GM23248 (cell line): ENCODE measurements around the gene RHO. TPM values are rescaled to one million over a fixed set of nuclear protein-coding genes. Genes with fewer than 3 reads are reported as not detected.

Source experiments
- DNase-seq: peaks from one replicate; pipeline ENCODE4 v3.0.0-alpha.2; 2015
- H2AFZ ChIP-seq: fragments of 200-600 bp; sonication (generic); 2 replicates; pipeline ENCODE4 v1.6.1; 2016; ENCODE audit warnings: antibody characterized with exemption
- H3F3A ChIP-seq: fragments of 200-600 bp; sonication (generic); 2 replicates; pipeline ENCODE4 v1.6.1; 2016; ENCODE audit warnings: mild to moderate bottlenecking, antibody characterized with exemption, mixed run types; ENCODE audit not compliant: insufficient read depth
- H3K27ac ChIP-seq: fragments of 200-600 bp; sonication (generic); 2 replicates; pipeline ENCODE4 v1.5.1; 2016; ENCODE audit warnings: mild to moderate bottlenecking
- H3K27me3 ChIP-seq: fragments of 200-600 bp; sonication (generic); replicated peaks from 2 replicates; pipeline ENCODE4 v1.6.1; 2016; ENCODE audit warnings: mild to moderate bottlenecking; ENCODE audit not compliant: insufficient read depth
- H3K36me3 ChIP-seq: fragments of 200-600 bp; sonication (generic); 2 replicates; pipeline ENCODE4 v1.6.1; 2016; ENCODE audit warnings: low read depth, mild to moderate bottlenecking
- H3K4me1 ChIP-seq: fragments of 200-600 bp; sonication (generic); 2 replicates; pipeline ENCODE4 v1.6.1; 2016; ENCODE audit warnings: mild to moderate bottlenecking; ENCODE audit not compliant: insufficient read depth
- H3K4me2 ChIP-seq: fragments of 200-600 bp; sonication (generic); one replicate; pipeline ENCODE4 v1.6.1; 2016; ENCODE audit warnings: mild to moderate bottlenecking; ENCODE audit not compliant: unreplicated experiment
- H3K4me3 ChIP-seq: fragments of 200-600 bp; sonication (generic); 2 replicates; pipeline ENCODE4 v1.5.1; 2016; ENCODE audit warnings: mild to moderate bottlenecking
- H3K79me2 ChIP-seq: fragments of 200-600 bp; sonication (generic); 2 replicates; pipeline ENCODE4 v1.6.1; 2016; ENCODE audit warnings: mild to moderate bottlenecking; ENCODE audit not compliant: insufficient read depth
- H3K9ac ChIP-seq: fragments of 200-600 bp; sonication (generic); 2 replicates; pipeline ENCODE4 v1.6.1; 2016; ENCODE audit warnings: mild to moderate bottlenecking
- H3K9me2 ChIP-seq: fragments of 200-600 bp; sonication (generic); 2 replicates; pipeline ENCODE4 v1.6.1; 2016; ENCODE audit warnings: mixed run types, mild to moderate bottlenecking, moderate library complexity; ENCODE audit not compliant: insufficient read depth
- H3K9me3 ChIP-seq: fragments of 200-600 bp; sonication (generic); one replicate; pipeline ENCODE4 v1.6.1; 2017; ENCODE audit warnings: low read depth
- H4K20me1 ChIP-seq: fragments of 200-600 bp; sonication (generic); 2 replicates; pipeline ENCODE4 v1.6.0; 2016; ENCODE audit not compliant: insufficient read depth
- EZH2 ChIP-seq: fragments of 200-600 bp; sonication (generic); IDR thresholded peaks from 2 replicates; pipeline ENCODE4 v1.6.1; 2018; ENCODE audit warnings: antibody characterized with exemption, mild to moderate bottlenecking; ENCODE audit not compliant: insufficient read depth, poor library complexity, severe bottlenecking
- EZH2phosphoT487 ChIP-seq: fragments of 200-600 bp; sonication (generic); IDR thresholded peaks from 2 replicates; pipeline ENCODE4 v1.6.1; 2018; ENCODE audit warnings: antibody characterized with exemption, moderate library complexity, mild to moderate bottlenecking, low read depth; ENCODE audit not compliant: insufficient read depth
- WGBS, 2 experiments: methylation state at CpG; one replicate each; pipeline ENCODE4 v1.1.6; 2015 to 2017; ENCODE audit warnings: low lambda C conversion rate in 2 of 2, low coverage in 1 of 2; ENCODE audit errors: missing lambda C conversion rate in 2 of 2; 5-methylcytosine and 5-hydroxymethylcytosine counted together
- in situ Hi-C: fragments of 300-500 bp; cut with MboI; formaldehyde crosslinking; loops from 2 replicates; pipeline ENCODE4 v1.15.0; 2020
- polyA plus RNA-seq: library from polyadenylated mRNA; unstranded; fragments of >200 nt; fragmentation: Nextera tagmentation; extraction: Ambion mirVana; gene quantifications from 2 replicates; pipeline ENCODE4 v1.2.1, GENCODE V29; 2016
- total RNA-seq: library from RNA; depleted of rRNA; stranded (reverse); fragments of >200 nt; shearing (Covaris generic); gene quantifications from 2 replicates; pipeline ENCODE4 v1.2.3, GENCODE V29; 2014

The RHO gene
- total and polyA plus RNA-seq, 2 experiments from 2014 or later: not detected

DNA sequence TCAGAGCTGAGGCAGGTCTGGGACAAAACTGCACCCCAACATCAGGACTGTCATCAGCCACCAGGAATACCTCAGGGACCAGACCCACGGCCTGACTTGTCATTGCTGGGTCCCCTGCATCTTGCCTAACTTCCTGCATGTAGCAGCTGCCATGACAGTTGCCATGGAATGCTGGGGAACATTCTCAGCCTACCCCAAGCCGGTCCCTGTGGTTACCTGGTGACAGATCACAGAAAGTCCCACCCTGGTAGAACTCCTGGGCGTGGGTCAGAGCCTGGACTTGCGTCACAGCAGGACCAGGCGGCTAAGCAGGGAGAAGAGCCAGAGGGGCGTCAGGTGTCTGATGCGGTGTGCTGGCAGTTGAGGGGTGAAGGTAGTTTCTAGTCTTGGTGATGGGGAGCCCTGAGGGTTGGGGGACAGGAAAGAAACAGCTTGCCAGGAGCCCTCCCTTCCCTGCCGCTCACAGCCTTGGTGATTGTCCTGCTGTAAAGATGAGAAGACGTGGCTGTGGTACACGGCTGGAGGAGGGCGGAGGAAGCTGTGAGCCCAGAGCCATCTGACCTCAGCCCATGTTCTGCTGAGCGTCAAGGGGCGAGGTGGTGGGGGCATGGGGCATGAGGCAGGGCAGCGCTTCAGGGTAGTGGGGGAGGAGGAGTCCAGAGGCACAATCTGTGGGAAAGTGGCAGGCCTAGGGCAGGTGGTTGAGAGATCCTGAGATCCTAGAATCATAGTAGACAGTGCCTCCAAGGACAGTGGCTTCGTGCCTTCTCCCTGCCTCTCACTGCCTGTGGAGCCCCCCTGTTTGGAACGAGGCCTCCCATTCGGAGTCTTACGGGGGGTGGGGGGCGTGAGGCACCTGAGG, 19.9 kb downstream of the RHO start:
- 85% methylated on average over 19 of the region's 19 CpGs for WGBS, 2 experiments
- Histone ChIP-seq H3K4me1 (peaks cover 8% of the 10 kb centered on the region), H3K4me2 (no peak overlapping the region), H2AFZ (no peak overlapping the region), H3F3A (peaks cover 6% of the 10 kb centered on the region; the same call in 1 of the 2 replicates), H3K27ac (no peak overlapping the region), H3K9me3 (no peaks in the 10 kb centered on the region), H3K27me3 (no peaks in the 10 kb centered on the region), H3K9me2 (no peaks in the 10 kb centered on the region), H3K9ac (no peak overlapping the region), H4K20me1 (no peaks in the 10 kb centered on the region), H3K79me2 (no peaks in the 10 kb centered on the region), H3K36me3 (no peaks in the 10 kb centered on the region), H3K4me3 (no peak overlapping the region)
- DNase-seq: no peak
- in situ Hi-C loops: no loop called here
- TF ChIP-seq EZH2 (no peak), EZH2phosphoT487 (no peak)

DNA sequence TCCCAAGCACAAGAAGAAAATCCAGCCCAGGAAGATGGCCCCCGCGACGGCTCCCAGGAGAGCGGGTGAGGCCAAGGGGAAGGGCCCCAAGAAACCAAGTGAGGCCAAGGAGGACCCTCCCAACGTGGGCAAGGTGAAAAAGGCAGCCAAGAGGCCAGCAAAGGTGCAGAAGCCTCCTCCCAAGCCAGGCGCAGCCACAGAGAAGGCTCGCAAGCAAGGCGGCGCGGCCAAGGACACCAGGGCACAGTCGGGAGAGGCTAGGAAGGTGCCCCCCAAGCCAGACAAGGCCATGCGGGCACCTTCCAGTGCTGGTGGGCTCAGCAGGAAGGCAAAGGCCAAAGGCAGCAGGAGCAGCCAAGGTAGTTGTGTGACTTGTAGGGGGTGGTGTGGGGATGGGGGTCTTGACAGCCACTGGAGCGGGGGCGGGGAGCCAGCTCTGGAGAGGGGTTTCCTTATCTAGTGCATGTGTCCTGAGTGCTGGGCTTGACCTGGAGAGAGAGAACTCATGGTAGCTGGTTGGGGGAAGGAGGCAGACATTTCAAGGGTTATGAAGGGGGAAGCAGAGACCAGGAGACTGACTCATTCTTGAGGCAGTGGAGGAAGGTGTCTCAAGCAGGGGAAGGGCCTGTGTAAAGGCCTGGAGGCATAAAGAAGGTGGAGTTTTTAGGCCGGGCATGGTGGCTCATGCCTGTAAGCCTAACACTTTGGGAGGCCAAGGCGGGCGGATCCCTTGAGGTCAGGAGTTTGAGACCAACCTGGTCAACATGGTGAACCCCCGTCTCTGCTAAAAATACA, 20.8 kb downstream of the RHO start:
- peak; percentile 72 for DNase-seq
- Histone ChIP-seq H3K36me3 (no peaks in the 10 kb centered on the region; the same call in 1 of the 2 replicates), H3K79me2 (no peaks in the 10 kb centered on the region), H3K9me3 (no peaks in the 10 kb centered on the region), H3K4me3 (no peak overlapping the region), H3F3A (peaks cover 6% of the 10 kb centered on the region; the same call in 1 of the 2 replicates), H3K9me2 (no peaks in the 10 kb centered on the region), H3K4me2 (peak overlapping the region; percentile 26), H2AFZ (no peak overlapping the region), H3K9ac (no peak overlapping the region), H3K27me3 (no peaks in the 10 kb centered on the region), H3K27ac (no peak overlapping the region), H4K20me1 (no peaks in the 10 kb centered on the region), H3K4me1 (peaks cover 8% of the 10 kb centered on the region)
- in situ Hi-C loops: no loop called here
- WGBS, 2 experiments: 88 to 90% methylated on average over 17 to 18 of the region's 18 CpGs
- TF ChIP-seq EZH2phosphoT487: no peak
- no peak for TF ChIP-seq EZH2

DNA sequence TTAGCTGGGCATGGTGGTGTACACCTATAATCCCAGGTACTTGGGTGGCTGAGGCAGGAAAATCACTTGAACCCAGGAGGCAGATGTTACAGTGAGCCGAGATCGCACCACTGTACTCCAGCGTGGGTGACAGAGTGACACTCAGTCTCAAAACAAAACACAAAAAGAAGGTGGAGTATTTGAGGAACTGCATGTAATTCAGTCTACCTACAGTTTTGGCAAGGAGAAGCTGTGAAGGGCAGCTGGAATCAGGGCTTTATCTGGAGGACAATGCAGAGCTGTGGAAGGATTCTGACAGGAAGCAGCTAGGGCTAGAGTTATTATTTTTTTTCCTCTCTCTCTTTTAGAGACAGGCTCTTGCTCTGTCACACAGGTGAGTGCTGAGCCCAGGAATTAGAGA, 21.4 kb downstream of the RHO start:
- Histone ChIP-seq H2AFZ (no peak overlapping the region), H3K79me2 (no peaks in the 10 kb centered on the region), H3K27me3 (no peaks in the 10 kb centered on the region), H3K36me3 (no peaks in the 10 kb centered on the region; the same call in 1 of the 2 replicates), H3K9me3 (no peaks in the 10 kb centered on the region), H3K4me3 (no peak overlapping the region), H3K9ac (no peak overlapping the region), H4K20me1 (no peaks in the 10 kb centered on the region), H3K4me2 (peak overlapping the region; percentile 26), H3K9me2 (no peaks in the 10 kb centered on the region), H3K27ac (no peak overlapping the region), H3K4me1 (peaks cover 8% of the 10 kb centered on the region), H3F3A (peaks cover 6% of the 10 kb centered on the region; the same call in 1 of the 2 replicates)
- in situ Hi-C loops: no loop called here
- 94 to 95% methylated on average over 3 of the region's 3 CpGs for WGBS, 2 experiments
- no peak for TF ChIP-seq EZH2
- no peak for TF ChIP-seq EZH2phosphoT487
- no peak for DNase-seq

DNA sequence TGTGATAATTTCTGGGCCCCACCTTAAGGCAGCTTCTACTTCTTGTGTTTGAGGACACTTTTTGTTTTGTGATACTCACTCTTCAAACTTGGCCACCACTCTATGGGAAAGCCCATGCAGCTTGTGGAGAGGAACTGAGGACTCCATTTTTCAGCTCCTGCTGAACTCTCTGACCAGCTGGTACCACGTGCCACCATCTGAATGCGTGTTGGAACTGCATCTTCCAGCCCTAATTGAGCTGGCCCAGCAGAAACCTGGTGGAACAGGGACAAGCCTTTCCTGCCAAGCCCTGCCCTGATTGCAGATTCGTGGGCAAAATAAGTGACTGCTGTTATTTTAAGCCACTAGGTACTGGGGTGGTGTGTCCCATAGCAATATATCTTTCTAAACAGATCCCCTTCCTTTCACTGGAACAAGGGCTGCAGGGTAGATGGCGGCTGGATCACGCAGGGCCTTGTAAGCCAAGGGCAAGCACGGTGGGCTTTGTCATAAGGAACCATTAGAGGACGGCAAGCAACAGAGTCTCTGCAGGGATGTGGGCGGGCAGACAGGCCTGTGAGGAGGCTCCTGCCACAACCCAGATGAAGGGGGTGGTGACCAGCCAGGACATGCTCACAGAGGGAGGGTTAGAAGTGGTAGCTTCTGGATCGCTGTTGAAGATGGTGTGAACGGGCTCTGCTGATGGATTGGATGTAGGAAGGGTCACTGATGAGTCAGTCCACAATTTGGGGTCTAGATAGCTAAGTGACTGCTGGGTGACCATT, 24.0 kb downstream of the RHO start:
- no peak overlapping the region for H3K9ac ChIP-seq
- DNase-seq: peak; percentile 27
- H3K4me3 ChIP-seq: no peak overlapping the region
- no peaks in the 10 kb centered on the region for H3K27me3 ChIP-seq
- H2AFZ ChIP-seq: no peak overlapping the region
- no peaks in the 10 kb centered on the region for H3K9me2 ChIP-seq
- no peaks in the 10 kb centered on the region for H4K20me1 ChIP-seq
- TF ChIP-seq EZH2: no peak
- in situ Hi-C loops: no loop called here
- no peaks in the 10 kb centered on the region for H3F3A ChIP-seq
- WGBS, 2 experiments: 50 to 51% methylated on average over 10 of the region's 10 CpGs
- H3K4me2 ChIP-seq: no peak overlapping the region
- H3K79me2 ChIP-seq: no peaks in the 10 kb centered on the region
- H3K27ac ChIP-seq: no peak overlapping the region
- no peaks in the 10 kb centered on the region for H3K9me3 ChIP-seq
- H3K4me1 ChIP-seq: peaks cover 8% of the 10 kb centered on the region
- peaks cover 4% of the 10 kb centered on the region; the same call in 1 of the 2 replicates for H3K36me3 ChIP-seq
